Non-pigmented ciliary epithelial cell (primary cell): ENCODE results near the gene GFER.
"Not testable (repeated sequence)": the region's sequence is repeated elsewhere in the genome, so short reads cannot be mapped to it uniquely, and the experiment has no call there.

ENCODE experiments used
- DNase-seq: peaks from one replicate; pipeline ENCODE4 v3.0.0-alpha.2; 2010; ENCODE audit warnings: low read depth

The GFER gene

GRCh38 chr16:1957434-1958142 is 26.4 kb upstream of the GFER start:
- not testable (repeated sequence) for DNase-seq

- DNase-seq, result not testable (repeated sequence)
Measured at GRCh38 chr16:1958143-1958491, 25.9 kb upstream of the GFER start.

GRCh38 chr16:1958715-1959268 is 25.2 kb upstream of the GFER start:
- no peak for DNase-seq

- no peak for DNase-seq
Measured at GRCh38 chr16:1959269-1960039, 24.5 kb upstream of the GFER start, which contains the start of gene NDUFB10. Gene NDUFB10, plus strand, starts transcription at chr16:1959538. Its CDS starts 87 bp downstream, at chr16:1959625.

GRCh38 chr16:1960665-1961630 is 23.0 kb upstream of the GFER start:
- no peak for DNase-seq

GRCh38 chr16:1961651-1962067 is 22.3 kb upstream of the GFER start:
- no peak for DNase-seq

- not testable (repeated sequence) for DNase-seq
Measured at GRCh38 chr16:1962161-1963153, 21.5 kb upstream of the GFER start.

GRCh38 chr16:1963806-1964505 is 20.0 kb upstream of the GFER start:
- DNase-seq, result no peak

- DNase-seq, result peak; percentile 89
Measured at GRCh38 chr16:1964506-1965395, 19.2 kb upstream of the GFER start, which contains the start of gene RPS2. Gene RPS2, minus strand, starts transcription at chr16:1964826. Its CDS starts 201 bp downstream, at chr16:1964625.

GRCh38 chr16:1965396-1966001 is 18.5 kb upstream of the GFER start:
- no peak for DNase-seq

- no peak for DNase-seq
Measured at GRCh38 chr16:1966460-1966859, 17.5 kb upstream of the GFER start, which contains the start of gene RNF151. Gene RNF151, plus strand, starts transcription at chr16:1966856. Its CDS starts 26 bp downstream, at chr16:1966882.

- DNase-seq, result no peak
Measured at GRCh38 chr16:1968146-1968953, 15.6 kb upstream of the GFER start.

GRCh38 chr16:1971796-1972489 is 12.1 kb upstream of the GFER start, which contains the start of gene TBL3:
Gene TBL3, plus strand, starts transcription at chr16:1972053. Its CDS starts 112 bp downstream, at chr16:1972165.
- DNase-seq, result peak; percentile 62

GRCh38 chr16:1972490-1972877 is 11.5 kb upstream of the GFER start:
- DNase-seq, result no peak

GRCh38 chr16:1973461-1974156 is 10.4 kb upstream of the GFER start:
- no peak for DNase-seq
